BLaER1 (cell line): Measurements from ENCODE around the gene TMEM204.

Experiments
- H3K27ac ChIP-seq: shearing (Covaris generic); formaldehyde crosslinking; 2 replicates; pipeline ENCODE4 v1.8.1; 2022
- H3K27me3 ChIP-seq: shearing (Covaris generic); formaldehyde crosslinking; 2 replicates; pipeline ENCODE4 v1.8.1; 2022
- H3K36me3 ChIP-seq: shearing (Covaris generic); formaldehyde crosslinking; 2 replicates; pipeline ENCODE4 v1.8.1; 2022
- H3K4me1 ChIP-seq: shearing (Covaris generic); formaldehyde crosslinking; 2 replicates; pipeline ENCODE4 v1.8.1; 2022
- H3K4me2 ChIP-seq: shearing (Covaris generic); formaldehyde crosslinking; 2 replicates; pipeline ENCODE4 v1.8.1; 2022
- H3K4me3 ChIP-seq: shearing (Covaris generic); formaldehyde crosslinking; 2 replicates; pipeline ENCODE4 v1.8.1; 2022
- H3K9ac ChIP-seq: shearing (Covaris generic); formaldehyde crosslinking; 2 replicates; pipeline ENCODE4 v1.8.1; 2022
- H3K9me3 ChIP-seq: shearing (Covaris generic); formaldehyde crosslinking; 2 replicates; pipeline ENCODE4 v1.8.1; 2022
- H4K20me1 ChIP-seq: shearing (Covaris generic); formaldehyde crosslinking; 2 replicates; pipeline ENCODE4 v1.8.1; 2022
- Cebpa-rat ChIP-seq: shearing (Covaris generic); IDR thresholded peaks from 2 replicates; pipeline ENCODE4 v1.8.1; 2022

Gene TMEM204

GRCh38 chr16:1545044-1546040 is 11.9 kb downstream of the TMEM204 start:
- Histone ChIP-seq H3K4me3 (peak overlapping the region; percentile 23), H3K4me1 (peaks cover 80% of the 10 kb centered on the region), H3K36me3 (peaks cover 6% of the 10 kb centered on the region; the same call in 1 of the 2 replicates), H3K27me3 (peaks cover 25% of the 10 kb centered on the region), H3K9me3 (no peaks in the 10 kb centered on the region), H4K20me1 (peaks cover 33% of the 10 kb centered on the region), H3K27ac (peak overlapping the region; percentile 39; the same call in 1 of the 2 replicates), H3K4me2 (peak overlapping the region; percentile 91), H3K9ac (peak overlapping the region; percentile 11; the same call in 1 of the 2 replicates)
- no peak for TF ChIP-seq Cebpa-rat

GRCh38 chr16:1546430-1546829 is 13.0 kb downstream of the TMEM204 start:
- H3K36me3 ChIP-seq, result peaks cover 17% of the 10 kb centered on the region
- peaks cover 22% of the 10 kb centered on the region for H4K20me1 ChIP-seq
- no peaks in the 10 kb centered on the region for H3K9me3 ChIP-seq
- peak overlapping the region; percentile 91 for H3K4me2 ChIP-seq
- 0 out of 2 replicates have a peak overlapping the region, but pooled peaks have one; percentile 39 for H3K27ac ChIP-seq
- H3K4me1 ChIP-seq, result peaks cover 76% of the 10 kb centered on the region
- H3K4me3 ChIP-seq, result no peak overlapping the region
- H3K9ac ChIP-seq, result no peak overlapping the region
- peaks cover 15% of the 10 kb centered on the region for H3K27me3 ChIP-seq
- TF ChIP-seq Cebpa-rat, result no peak

GRCh38 chr16:1548233-1548632 is 14.8 kb downstream of the TMEM204 start:
- Histone ChIP-seq H3K4me1 (peaks cover 58% of the 10 kb centered on the region), H3K27ac (no peak overlapping the region), H3K4me2 (no peak overlapping the region), H3K4me3 (no peak overlapping the region), H3K36me3 (peaks cover 24% of the 10 kb centered on the region), H3K9ac (no peak overlapping the region), H3K27me3 (no peaks in the 10 kb centered on the region), H3K9me3 (no peaks in the 10 kb centered on the region), H4K20me1 (peaks cover 4% of the 10 kb centered on the region)
- no peak for TF ChIP-seq Cebpa-rat

- no peak for TF ChIP-seq Cebpa-rat
- no peak overlapping the region for H3K9ac ChIP-seq
- H3K27ac ChIP-seq, result no peak overlapping the region
- peaks cover 24% of the 10 kb centered on the region for H3K36me3 ChIP-seq
- no peak overlapping the region for H3K4me3 ChIP-seq
- H3K27me3 ChIP-seq, result no peaks in the 10 kb centered on the region
- H3K9me3 ChIP-seq, result no peaks in the 10 kb centered on the region
- no peaks in the 10 kb centered on the region for H4K20me1 ChIP-seq
- no peak overlapping the region for H3K4me2 ChIP-seq
- peaks cover 53% of the 10 kb centered on the region for H3K4me1 ChIP-seq
Measured at GRCh38 chr16:1548727-1549126, 15.3 kb downstream of the TMEM204 start.

- TF ChIP-seq Cebpa-rat, result no peak
- H3K9me3 ChIP-seq, result no peaks in the 10 kb centered on the region
- peak overlapping the region; percentile 29; the same call in 1 of the 2 replicates for H3K4me2 ChIP-seq
- no peaks in the 10 kb centered on the region for H4K20me1 ChIP-seq
- peaks cover 40% of the 10 kb centered on the region for H3K4me1 ChIP-seq
- no peaks in the 10 kb centered on the region for H3K27me3 ChIP-seq
- peaks cover 32% of the 10 kb centered on the region for H3K36me3 ChIP-seq
- no peak overlapping the region for H3K9ac ChIP-seq
- no peak overlapping the region for H3K4me3 ChIP-seq
- no peak overlapping the region for H3K27ac ChIP-seq
Measured at GRCh38 chr16:1550069-1550468, 16.6 kb downstream of the TMEM204 start.

GRCh38 chr16:1550696-1551095 is 17.2 kb downstream of the TMEM204 start:
- Histone ChIP-seq H3K9me3 (no peaks in the 10 kb centered on the region), H3K27me3 (no peaks in the 10 kb centered on the region), H4K20me1 (no peaks in the 10 kb centered on the region), H3K9ac (no peak overlapping the region), H3K36me3 (peaks cover 34% of the 10 kb centered on the region), H3K4me1 (peaks cover 34% of the 10 kb centered on the region), H3K27ac (no peak overlapping the region), H3K4me2 (peak overlapping the region; percentile 29; the same call in 1 of the 2 replicates), H3K4me3 (no peak overlapping the region)
- TF ChIP-seq Cebpa-rat, result no peak

GRCh38 chr16:1551166-1551565 is 17.7 kb downstream of the TMEM204 start:
- Histone ChIP-seq H3K27ac (no peak overlapping the region), H3K9me3 (no peaks in the 10 kb centered on the region), H3K9ac (no peak overlapping the region), H4K20me1 (no peaks in the 10 kb centered on the region), H3K36me3 (peaks cover 34% of the 10 kb centered on the region), H3K27me3 (no peaks in the 10 kb centered on the region), H3K4me3 (no peak overlapping the region), H3K4me2 (no peak overlapping the region), H3K4me1 (peaks cover 29% of the 10 kb centered on the region)
- no peak for TF ChIP-seq Cebpa-rat

- H3K4me2 ChIP-seq, result no peak overlapping the region
- no peaks in the 10 kb centered on the region for H3K27me3 ChIP-seq
- no peaks in the 10 kb centered on the region for H4K20me1 ChIP-seq
- peaks cover 38% of the 10 kb centered on the region for H3K36me3 ChIP-seq
- H3K4me3 ChIP-seq, result no peak overlapping the region
- no peaks in the 10 kb centered on the region for H3K9me3 ChIP-seq
- H3K4me1 ChIP-seq, result peaks cover 19% of the 10 kb centered on the region
- H3K9ac ChIP-seq, result no peak overlapping the region
- no peak for TF ChIP-seq Cebpa-rat
- H3K27ac ChIP-seq, result no peak overlapping the region
Measured at GRCh38 chr16:1552129-1552528, 18.7 kb downstream of the TMEM204 start.

- Histone ChIP-seq H3K27me3 (no peaks in the 10 kb centered on the region), H3K9me3 (no peaks in the 10 kb centered on the region), H3K4me3 (no peak overlapping the region), H3K9ac (no peak overlapping the region), H4K20me1 (no peaks in the 10 kb centered on the region), H3K36me3 (peaks cover 43% of the 10 kb centered on the region), H3K4me1 (peaks cover 26% of the 10 kb centered on the region), H3K27ac (no peak overlapping the region), H3K4me2 (no peak overlapping the region)
- TF ChIP-seq Cebpa-rat, result no peak
Measured at GRCh38 chr16:1553946-1554825, 20.7 kb downstream of the TMEM204 start.
